EH (cell line): Measurements from ENCODE around the gene KLHL42.
A peak's percentile ranks its signal among the peaks of the same experiment; 100 is the strongest.
"Not testable (repeated sequence)": the region's sequence is repeated elsewhere in the genome, so short reads cannot be mapped to it uniquely, and the experiment has no call there.

Experiments used
- DNase-seq: peaks from one replicate; pipeline ENCODE4 v3.0.0-alpha.2; 2015; ENCODE audit warnings: low read depth

Gene KLHL42

DNA sequence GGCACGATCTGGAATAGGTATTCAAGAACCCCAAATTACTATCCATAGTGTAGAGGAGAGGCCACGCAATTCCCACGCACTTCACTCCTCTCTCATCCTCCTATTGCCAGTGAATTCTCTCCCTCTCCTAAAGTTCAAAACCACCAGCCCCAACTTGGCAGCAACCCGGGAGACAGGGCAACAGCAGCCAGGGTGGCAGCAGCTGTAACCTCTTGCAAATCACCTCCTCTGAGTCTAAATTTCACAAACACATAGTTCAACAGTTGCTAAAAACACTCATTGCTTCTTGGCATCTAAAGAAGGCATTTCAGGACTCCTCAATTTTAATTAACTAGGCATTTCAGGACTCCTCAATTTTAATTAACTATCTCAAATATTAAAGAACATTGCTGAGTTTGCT is 37.7 kb downstream of the KLHL42 start:
- DNase-seq = no peak

DNA sequence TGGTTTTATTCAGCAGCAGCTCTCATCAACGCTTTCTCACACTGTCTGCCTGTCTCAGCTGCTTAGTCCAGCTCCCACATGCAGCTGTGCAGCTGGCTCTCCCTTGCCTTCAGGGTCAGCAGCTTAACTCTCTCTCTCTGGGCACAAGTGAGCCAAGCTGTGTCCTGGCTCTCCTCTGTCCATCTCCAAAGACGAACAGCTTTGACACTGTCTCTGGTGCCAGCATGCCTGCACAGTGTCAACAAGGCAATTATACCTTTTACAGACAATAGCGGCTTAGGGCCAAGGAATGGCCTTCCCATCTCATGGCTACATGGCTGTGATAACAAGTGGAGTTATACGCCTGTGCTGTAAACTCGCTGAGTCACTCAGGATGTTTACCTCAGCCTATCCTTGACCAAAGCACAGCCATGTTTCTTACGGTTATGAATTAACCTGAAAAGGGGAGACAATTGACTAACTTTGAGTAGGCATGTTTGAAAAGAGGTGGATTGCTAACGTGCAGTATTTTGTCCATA is 38.4 kb downstream of the KLHL42 start:
- DNase-seq = no peak

DNA sequence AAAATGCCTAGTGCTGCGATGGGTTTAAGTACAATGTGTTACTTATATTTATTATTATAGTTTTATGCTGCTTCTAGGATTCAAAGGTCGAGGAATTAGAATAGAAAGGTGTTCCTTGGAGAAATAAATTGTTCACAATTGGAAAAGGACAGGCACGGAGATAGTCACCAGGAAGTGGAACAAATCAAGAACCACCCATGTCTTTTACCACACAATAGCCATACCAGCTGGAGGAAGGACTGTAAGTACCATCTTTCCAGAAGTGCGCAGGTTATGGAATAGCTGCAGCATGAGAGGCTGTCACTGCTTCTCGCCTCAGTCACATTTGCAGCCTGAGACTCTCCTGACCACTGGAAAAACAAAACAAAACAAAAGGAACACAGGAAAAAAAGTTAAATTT is 40.5 kb downstream of the KLHL42 start:
- DNase-seq = no peak

DNA sequence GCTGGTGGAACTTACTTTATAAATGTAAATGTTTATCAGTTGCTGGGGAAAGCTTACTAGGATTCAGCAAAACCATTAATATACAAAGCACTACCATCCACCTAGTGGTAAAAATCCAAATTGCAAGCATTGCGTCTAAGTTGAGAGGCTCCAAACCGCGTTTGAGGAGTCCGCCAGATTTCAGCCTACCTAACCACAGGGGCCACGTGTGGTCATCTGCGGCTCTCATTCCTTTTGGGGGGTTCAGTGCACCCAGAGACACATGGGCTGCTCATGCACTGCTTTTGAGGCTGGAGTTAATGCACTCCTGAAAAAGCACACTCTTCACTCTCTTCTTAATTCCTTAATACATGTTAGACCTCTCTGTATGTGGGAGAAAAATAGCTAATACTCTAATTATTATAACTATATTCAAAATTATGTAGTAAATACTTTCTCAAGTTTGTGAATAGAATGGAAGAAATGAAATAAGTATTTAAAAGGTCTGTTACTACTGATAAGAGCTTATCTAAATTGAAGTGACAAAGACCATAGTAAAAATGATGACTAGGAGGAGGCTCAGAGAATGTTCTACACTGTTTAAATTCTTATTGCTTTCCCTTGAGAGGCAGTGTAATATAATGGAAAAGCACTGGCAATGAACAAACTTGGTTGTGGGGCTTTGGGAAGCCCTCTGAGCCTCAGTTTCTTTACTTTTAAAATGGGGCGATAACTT is 41.4 kb downstream of the KLHL42 start:
- peak; percentile 68 for DNase-seq

DNA sequence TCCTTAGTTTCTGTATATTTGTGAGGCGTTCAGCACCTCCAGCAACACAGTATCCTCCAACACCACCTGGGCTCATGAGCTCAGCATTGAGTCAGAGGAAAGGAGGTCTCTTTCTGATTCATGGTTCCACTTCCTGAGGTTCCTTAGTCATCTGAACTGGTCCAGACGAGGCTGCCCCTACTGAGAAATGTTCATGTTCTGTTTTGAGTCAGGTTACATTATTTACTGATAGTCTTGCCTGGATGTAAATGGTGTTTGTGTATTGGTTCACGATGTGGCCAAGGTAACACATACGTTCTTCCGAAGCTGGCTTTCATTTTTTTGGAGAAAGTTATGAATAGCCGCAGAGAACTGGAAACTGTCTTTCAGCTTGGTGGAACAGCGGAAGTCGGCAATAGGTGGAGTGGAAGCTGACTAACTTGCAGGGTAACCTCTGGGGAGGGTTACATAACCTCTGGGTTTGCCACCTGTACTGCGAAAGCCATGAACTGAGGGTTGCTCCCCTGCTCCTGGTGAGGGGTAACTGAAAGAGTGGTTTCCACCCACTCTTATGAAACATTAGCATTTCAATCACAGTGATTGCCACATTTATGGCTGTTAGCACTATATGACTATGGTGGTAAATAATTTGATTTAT is 42.2 kb downstream of the KLHL42 start:
- peak; percentile 68 for DNase-seq

DNA sequence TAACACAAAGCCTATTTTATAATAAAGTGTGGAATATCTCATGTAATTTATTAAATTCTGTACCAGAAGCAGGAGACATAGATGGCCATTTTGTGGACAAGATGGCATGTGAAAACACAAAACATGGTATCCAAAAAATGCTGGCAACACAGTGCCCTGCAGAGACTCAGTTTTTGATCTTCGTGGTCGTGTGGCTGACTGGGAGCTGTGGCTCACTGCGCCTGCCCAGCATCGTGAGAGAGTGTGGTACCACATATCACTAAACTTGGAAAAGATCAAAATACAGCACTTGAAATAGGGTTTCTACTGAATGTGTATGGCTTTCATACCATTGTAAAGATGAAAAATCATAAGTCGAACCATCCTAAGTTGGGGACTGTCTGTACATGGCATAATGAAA is 43.0 kb downstream of the KLHL42 start:
- no peak for DNase-seq

DNA sequence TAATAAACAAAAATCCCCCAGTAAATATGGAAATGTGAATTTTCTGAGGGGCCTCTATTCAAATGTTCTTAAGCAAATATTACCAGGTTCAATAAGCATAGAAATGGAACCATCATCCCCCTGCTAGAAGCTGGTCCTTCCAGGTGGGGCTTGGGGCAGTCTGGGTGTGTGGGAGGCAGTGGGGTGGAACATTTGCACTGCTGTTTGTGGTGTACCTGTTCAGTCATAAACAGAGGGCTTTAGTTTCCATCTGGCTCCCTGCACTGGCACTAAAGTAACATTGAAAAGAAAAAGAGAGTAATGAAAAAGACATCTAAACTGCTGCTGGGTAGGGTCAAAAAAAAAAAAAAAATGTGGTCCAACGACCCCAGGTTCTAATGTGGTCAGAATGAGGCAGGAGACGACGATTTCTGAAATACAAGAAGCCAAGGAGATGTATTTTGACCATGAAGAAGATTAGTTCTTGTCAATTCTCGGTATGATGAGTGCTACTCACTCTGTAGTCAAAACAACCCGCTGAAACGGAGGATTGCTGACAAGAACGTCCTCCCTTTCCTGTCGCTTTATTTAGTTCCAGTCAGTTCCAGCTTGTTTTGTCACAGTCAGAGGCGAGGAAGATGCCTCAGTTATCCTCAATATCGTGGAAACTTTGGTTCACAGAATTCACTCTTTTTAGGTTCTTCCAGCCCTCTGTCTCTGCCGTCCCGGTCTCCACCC is 44.3 kb downstream of the KLHL42 start:
- DNase-seq = no peak

DNA sequence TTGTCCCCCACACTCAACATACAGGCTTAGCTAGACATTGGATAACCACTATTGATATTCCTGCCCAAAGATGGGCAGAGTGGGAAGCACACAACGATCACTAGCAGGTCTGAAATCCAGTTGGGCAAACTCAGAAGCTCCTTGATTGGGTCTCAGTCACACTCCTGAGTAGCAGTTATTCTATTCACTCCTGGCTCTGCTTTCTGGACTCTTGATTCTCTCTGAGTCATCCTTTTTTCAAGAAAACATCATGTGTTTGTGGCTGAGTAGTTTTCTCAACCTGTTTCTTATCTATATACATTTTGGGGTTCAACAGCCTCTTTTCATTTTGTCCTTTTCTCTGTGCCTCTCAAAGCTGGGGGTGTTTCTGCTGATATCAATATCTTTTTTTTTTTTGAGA is 46.0 kb downstream of the KLHL42 start:
- DNase-seq = no peak

DNA sequence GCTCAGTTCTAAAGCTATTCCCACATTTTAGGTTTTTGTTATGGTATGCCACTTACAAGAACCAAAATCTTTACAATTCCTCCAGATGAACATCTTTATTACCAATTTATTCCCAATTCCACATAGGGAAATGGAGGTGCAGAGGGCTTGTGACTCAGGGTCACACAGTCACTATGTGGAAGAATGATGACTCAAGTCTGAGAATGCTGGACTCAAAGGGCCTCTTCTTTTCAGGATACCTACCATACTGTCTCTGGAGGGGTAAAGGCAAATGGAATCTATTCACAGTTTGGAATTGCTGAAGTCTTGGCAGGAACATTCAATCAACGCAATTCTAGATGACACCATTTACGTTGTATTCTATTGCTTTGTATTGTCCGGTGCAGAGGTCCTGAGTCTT is 48.2 kb downstream of the KLHL42 start:
- DNase-seq = peak; percentile 21

DNA sequence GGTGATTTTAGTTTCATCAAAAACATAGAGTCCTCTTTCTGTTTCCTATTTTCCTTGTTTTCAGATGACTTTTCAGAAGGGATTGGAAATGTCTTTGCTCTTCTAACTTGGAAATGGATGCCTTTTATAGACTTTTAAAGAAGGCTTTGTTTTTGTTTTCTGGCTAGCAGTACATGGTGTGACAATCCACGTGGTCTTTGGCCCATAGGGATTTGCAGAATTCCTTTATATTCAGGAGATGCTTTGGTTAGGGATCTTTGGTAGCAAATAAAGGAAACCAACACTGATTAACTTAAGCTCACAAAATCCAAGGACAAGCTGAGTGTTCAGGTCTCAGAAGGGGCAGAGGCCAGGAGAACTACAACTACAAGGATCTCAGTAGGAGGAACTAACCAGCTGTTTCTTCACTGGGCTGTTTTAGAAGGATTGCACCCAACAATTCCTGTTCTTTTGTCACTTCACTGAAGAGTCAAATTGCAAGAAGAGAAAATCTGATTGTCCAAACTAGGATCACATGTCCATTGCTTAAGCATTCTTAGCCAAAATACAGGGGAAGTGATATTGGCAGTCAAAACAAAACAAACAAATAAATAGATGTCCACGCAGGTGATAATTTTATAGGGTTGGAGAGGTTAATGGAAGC is 58.6 kb downstream of the KLHL42 start:
- no peak for DNase-seq

DNA sequence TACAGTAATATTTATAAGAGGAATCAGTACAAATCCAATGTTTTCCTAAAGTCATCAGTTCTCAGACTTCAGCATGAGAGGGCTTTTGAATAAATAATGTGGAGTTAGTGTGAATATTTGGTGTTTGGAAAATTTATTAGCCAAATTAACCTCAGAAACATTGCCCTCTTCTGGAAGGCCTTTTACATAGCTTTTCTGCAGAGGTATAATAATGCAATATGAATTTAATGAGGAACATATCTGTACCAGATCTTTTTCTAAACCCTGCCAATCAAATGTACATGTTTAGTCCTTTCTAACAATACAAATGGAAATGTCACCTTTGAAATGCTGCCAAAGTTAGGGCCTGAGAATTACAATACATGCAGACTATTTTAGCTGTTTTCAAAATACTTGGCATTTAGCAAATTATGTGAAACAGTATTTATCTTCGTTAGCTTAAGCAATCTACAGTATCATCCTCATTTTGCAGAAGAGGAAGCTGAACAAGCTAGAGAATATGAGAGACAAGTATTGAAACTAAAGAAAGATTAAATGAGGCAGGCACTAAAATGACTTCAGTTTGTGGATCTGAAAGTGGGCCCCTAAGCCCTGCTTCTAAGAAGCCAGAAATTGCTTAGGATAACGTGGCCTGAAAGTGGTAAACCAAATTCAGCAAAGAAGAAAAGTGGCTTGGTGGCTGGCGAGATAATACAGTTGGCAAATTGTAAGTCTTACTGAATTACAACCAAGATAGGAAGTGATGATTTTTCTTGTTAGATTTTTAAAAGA is 60.4 kb downstream of the KLHL42 start:
- DNase-seq = no peak

DNA sequence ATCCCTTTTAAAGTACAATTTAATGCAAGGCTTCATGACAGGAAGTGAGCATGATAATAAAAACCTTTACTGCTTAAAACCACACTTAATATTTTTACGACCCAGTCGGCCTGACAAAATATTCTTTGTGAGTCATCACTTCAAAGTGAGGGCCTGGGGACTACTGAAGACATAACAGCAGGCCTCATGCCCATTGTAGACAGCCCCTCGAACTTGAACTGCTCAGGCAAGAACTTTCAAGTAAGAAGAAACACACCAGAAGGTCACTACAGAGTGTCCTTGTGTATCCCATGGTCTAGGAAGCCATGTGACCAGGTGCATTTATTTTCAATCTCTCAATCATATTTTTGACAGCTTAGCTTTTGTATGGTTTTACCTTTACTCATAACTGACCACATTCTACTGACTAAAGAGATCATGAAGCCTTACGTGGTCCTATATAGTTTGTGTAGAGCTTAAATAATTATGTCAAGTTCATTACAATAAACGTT is 61.4 kb downstream of the KLHL42 start:
- DNase-seq = peak; percentile 64

DNA sequence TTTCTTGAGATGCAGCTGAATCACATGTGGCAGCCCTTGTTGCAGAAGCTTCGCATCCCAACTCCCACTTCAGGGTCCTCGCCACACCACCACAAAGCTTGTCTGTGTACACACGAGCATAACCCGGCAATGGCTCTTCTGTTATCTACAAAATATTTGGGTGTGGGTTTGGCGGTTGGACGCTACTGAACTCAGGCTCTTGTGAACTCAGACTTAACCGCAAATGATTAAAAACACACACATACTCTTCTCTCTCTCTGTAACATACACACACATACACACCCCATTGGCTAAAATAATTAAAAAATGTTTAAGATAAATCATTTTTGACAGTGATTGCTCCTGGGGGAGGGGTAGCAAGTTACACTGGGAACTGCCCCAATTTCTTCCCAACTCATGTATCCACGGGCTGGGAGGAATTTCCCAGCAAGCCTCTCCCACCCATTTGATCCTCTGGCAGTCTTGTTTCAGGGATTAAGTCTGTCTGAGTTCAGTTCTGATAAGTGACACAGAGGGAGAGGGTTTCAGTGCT is 63.7 kb downstream of the KLHL42 start:
- DNase-seq = peak; percentile 70

DNA sequence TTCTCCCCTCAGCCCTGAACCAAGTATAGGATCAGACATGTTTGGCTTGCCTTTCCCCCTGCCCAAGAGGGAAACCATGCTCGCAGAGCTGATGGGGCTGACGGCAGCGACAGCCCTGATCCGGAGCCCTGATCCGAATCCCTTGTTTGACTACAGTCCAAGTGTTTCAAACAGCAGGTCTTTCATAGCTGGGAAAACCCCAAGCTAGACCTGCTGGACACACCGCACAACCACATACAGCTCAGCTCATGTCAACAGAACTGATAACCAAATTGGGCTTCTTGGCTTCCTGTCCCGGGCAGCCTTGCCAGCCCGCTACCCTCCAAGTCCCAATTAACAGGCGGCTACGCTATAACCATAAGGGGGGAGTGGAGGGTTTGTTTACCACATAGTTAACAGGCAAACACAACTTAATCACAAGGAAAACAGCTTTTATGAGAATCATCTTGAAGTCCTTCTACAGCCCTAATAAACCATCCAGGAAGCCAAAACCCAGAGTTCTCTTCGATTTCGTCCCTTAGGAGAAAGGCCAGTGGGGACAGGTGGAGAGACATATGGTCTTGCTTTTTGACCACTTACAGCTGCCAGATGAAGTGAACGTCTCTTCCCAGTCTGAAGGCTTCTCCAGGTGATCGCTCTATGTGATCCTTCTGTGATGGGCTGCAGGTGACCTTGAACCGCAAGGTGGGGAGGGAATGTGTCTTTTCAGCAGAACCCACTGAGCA is 64.5 kb downstream of the KLHL42 start:
- no peak for DNase-seq

DNA sequence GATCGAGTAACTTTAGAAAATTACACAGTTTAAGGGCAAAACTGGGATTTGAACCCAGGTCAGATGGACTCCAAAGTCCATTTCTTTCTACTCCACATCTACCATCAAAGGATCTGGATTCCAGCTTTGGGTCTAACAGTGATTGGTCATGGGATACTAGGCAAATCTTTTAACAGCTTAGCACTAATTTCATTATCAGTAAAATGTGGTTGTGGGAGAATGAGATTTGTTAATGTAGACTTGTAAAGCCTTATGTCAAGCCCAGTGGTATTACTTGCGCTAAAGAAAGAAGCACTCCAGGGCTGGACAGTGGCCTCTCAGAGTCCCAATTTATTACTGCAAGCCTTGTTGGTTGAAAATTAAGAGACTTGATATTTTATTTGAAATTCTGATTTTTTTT is 65.2 kb downstream of the KLHL42 start:
- no peak for DNase-seq

DNA sequence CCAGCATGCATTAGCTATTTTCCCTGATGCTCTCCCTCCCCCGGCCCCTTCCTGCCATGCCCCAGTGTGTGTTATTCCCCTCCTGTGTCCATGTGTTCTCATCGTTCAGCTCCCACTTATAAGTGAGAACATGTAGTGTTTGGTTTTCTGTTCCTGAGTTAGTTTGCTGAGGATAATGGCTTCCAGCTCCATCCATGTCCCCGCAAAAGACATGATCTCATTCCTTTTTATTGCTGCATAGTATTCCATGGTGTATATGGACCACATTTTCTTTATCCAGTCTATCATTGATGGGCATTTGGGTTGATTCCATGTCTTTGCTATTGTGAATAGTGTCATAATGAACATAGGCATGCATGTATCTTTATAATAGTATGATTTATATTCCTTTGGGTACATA is 65.7 kb downstream of the KLHL42 start:
- DNase-seq = not testable (repeated sequence)

DNA sequence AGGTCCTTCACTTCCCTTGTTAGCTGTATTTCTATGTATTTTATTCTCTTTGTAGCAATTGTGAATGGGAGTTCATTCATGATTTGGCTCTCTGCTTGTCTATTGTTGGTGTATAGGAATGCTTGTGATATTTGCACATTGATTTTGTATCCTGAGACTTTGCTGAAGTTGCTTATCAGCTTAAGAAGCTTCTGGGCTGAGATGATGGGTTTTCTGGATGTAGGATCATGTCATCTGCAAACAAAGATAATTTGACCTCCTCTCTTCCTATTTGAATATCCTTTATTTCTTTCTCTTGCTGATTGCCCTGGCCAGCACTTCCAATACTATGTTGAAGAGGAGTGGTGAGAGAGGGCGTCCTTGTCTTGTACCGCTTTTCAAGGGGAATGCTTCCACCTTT is 67.3 kb downstream of the KLHL42 start:
- DNase-seq = not testable (repeated sequence)

DNA sequence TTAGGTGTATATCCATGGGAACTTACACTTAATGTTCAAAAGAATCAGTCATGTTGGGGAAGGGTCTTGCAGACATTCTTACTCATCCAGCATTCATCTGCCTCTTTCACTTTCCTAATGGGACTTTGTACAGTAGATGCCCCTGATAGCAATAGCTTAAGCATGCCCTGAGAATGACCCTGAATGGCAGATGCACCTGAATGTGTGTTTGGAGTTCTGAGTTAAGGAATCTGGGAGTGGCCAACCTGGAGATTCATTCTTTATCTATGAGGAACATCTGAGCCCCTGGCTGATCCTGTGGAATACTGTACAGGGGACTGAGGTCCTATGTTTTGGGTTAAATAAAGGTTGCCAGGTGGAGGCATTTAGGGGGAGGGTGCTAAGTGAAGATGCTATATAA is 71.3 kb downstream of the KLHL42 start:
- no peak for DNase-seq

DNA sequence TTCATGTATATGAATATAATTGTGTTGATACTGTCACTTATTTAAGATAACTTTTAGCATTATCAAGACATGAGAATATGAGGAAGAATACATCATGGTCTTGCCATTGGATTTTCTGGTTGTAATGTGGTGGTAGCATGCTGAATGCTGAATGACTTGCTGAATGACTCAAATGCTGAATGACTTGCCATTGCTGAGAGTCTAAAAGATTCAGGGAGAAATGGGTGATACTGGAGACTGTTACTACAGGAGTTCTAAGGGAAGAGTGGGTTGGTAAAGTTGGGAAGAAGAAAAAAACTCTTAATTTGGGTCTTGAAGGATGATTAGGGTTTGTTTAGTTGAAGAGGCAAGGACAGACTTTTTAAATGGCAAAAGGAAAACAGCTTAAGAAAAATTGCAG is 72.1 kb downstream of the KLHL42 start:
- no peak for DNase-seq
